ENCODE data around the gene ANKRD23.
"Not testable (repeated sequence)": the region's sequence is repeated elsewhere in the genome, so short reads cannot be mapped to it uniquely, and the experiment has no call there.

The ANKRD23 gene

DNA sequence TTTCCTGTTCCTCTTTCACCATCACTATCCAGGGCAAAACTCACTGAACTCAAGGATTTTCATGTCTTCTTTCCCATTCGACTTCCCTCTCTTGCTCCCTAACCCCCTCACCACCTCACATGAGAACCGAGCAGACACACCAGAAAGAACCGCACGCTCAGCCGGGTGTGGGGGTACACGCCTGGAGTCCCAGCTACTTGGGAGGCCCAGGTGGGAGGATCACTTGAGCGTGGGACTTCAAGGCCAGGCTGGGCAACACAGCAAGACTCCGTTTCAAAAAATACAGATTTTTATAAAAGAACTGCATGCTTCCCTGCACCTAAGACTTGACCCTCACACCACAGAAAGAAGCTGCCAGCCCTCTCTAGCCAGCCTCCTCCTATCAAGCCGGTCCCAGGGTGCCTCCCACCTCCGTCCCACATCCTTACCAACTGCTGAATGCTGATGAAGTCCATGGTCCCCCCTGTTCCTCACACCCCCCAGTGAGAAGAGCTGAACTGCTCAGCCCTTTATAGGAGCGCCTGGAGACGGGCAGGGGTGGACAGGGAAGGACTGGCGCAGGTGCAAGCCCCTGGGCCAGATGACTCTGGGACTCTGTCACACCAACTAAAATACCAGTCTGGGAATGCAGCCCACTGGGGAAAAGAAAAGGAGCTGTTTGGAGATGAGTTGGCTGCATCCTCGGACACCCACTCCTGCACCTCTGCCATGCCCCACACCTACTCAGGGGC, at the start of gene ANKRD23:
TSS of gene ANKRD23 (minus strand) at position 484 of the 731 bp plus-strand sequence. CDS start at position 455, 29 bp downstream.
- DNase-seq = no peak

DNA sequence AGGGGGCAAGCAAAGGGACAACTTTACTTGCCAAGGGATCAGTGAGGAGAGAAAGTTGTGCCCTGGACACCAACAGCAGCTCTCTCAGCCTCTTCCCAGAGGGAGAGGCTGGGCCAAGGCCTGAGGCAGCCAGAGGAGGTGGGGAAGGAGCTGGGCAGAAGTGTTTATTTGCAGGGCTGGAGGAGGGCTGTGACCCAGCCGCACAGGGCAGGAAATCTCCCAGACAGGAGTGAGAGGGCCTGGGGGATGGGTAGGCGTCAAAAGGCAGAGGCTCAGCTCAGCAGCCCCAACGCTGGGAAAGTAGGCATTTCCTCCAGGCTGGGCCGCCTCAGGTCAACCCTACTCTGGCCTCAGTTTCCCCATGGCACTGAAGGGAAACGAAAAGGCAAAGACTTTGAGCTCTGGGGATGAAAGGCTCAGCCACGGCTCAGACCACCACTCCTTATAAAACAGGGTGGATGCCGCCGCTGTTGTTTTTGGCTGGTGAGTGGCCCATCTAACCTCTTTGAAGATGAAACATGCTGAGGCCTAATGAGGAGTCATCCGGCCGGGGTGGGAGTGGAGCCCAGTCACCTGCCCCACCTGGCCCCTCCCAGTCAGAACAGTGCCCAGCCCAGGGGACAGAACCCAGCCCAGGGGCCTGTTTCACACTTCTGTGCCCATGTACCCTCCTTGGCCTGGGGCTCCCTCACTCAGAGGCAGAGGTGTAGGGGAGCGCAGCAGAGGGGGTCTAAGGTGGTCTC, 47.9 kb upstream of the ANKRD23 start:
- DNase-seq = peak in 1 of 2 donors; percentile 29

DNA sequence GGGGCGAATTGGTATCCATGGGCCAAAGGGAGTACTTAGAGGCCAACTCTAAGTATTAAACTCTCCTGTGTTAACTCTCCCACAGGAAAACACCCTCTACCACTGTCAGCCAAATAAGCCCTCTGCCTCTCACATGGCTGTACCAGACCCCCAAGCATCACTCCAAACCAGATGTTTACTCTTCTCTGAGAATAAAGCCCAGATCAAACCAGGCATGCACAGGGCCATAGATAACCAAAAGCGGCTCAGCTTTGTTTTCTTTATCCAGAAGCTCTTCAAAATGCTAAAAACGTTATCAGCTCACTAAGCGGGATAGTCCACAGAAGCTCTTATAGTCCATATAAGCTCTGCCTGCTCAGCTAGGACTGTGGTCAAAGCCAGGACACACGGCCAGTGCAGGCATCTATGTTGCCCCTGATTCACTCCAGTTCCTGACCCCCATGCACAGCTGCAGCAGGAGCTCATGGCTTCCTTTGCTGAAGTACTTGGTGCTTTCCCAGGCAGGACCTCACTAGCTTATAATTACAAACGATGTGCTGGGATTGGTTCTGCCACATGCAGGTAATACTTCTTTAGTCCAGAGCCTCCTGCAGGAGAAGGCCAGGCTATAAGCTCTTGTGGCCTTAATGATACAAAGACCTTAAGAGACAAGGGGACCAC, 47.0 kb upstream of the ANKRD23 start:
- DNase-seq = no peak

DNA sequence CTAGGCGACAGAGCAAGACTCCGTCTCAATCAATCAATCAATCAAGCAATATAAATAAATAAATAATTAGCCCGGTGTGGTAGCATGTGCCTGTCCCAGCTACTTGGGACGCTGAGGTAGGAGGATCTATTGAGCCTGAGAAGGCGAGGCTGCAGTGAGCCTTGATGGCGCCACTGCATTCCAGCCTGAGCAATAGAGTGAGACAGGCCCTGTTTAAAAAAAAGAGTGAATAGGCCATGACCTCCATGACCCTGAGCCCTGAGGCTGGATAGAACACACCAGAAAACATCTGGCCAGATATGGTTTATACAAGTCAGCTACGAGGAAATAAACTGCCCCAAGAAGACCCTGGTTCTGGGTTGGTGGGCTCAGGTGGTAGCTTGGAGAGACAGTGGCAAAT, 46.4 kb upstream of the ANKRD23 start:
- no peak for DNase-seq

DNA sequence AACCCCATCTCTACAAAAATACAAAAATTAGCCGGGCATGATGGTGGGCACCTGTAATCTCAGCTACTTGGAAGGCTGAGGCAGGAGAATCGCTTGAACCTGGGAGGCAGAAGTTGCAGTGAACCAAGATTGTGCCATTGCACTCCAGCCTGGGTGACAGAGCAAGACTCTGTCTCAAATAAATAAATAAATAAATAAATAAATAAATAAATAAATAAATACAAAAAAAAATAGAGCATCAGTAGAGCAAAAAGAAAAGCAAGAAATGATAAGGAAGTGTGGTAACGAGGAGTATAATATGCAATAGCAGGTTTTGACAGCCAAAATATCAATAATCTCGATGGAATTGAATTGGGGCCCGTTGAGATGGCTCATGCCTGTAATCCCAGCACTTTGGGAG, 45.7 kb upstream of the ANKRD23 start:
- DNase-seq = not testable (repeated sequence)

DNA sequence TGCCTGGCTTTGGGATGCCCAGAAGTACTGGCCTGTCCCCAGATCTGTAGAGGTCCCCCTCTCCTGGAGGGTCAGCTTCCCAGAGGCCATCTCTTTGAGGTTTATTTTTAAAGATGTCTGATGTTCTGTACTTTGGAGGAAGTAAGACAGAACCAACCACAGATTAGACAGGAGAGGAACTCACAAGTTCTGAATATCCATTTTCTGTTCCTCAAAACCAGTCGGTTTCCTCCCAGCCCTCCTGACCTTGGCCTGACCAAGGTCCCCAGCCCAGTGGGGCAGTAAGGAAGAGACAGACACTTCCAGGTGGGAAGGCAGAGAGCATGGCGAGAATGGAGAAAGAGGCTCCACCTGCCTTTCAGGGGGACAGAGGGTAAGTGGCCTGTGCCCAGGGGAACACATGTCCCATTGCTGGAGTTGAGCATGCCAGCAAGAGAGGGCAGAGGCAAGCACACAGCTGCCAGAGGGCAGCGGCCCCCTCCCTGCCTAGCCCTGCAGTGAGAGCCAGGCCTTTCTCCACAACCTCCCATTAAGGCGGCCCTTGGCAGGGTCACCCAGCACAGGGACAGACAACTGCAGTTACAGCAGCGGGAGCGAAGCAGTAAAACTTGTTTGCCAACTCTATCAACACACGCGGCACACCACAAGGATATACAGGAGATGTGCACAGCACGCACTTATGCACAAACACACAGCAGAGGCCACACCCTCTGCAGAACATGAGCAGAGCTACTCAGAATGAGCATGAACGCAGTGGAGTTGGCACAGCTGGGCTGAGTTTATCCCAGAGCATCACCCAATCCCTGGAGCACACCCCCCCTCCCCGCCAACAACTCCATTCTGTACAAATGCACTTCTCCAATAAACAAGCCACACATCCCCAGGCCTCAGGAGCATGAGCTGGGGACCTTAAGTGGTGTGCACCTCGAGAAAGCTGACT, 44.5 kb upstream of the ANKRD23 start:
- no peak for DNase-seq

DNA sequence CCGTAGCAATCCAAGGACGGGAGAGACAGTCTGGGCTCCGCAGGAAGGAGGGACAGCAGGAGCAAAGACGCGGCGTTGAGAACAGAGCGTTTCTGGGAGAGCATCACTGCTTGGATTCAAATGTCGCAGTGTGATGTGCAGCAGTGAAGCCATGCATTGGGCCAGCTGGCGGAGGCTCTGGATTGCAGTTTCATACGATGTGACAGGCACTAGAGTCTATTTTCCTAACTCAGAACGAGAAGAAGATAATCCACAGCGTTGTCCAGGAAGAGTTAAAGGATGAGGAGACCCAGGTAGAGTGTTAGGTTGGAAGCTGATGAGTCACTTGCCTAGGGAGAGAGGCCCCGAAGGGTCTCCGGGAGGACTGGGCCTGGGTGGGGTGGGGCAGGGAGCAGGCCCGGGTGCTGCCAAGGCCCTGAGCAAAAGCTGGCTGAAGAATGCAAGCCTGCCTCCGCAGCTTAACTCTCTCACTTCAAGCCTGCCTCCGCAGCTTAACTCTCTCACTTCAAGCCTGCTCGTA, 43.7 kb upstream of the ANKRD23 start:
- DNase-seq = no peak

DNA sequence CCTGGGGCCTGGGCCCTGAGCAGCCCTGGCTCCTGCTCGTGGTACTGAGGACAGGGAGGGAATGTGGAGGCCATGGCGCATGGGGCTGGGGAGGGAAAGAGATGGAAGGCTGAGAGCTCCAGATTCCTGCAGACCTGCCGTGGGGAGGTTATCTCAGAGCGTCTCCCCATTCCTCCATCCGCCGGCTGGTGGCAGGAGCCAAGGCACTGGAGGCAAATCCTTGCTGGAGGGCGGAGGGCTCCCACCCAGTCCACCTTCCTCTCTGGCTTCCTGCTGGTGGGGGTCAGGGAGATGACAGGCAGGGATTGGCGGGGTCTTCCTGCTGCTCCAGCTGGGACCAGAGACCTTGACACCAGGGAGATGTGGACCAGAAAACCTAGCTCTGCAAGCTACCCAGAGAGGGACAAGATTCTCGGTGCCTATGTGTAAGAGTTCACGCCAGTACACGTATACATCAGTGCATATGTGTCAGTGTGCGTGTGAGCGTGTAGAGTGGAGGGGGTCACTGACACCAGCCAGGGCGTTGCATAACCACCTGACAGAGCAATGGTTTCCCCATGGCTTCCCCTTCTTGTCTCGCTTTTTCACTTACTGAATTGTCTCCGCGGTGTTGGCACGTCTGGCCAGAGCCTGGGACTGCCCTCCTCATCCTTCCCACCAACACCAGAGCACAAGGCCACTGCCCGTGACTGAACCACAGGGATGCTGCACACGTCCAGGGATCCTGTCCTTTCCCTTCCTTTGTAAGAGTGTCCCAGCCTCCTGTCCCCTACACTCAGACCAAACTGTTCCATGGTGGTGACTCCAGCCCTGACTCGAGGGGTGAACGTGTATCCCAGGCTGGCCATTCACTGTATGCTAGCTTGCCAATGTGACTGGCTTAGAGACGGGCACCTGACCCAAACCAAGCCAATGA, 41.9 kb upstream of the ANKRD23 start:
- DNase-seq = peak in 1 of 2 donors; percentile 48

DNA sequence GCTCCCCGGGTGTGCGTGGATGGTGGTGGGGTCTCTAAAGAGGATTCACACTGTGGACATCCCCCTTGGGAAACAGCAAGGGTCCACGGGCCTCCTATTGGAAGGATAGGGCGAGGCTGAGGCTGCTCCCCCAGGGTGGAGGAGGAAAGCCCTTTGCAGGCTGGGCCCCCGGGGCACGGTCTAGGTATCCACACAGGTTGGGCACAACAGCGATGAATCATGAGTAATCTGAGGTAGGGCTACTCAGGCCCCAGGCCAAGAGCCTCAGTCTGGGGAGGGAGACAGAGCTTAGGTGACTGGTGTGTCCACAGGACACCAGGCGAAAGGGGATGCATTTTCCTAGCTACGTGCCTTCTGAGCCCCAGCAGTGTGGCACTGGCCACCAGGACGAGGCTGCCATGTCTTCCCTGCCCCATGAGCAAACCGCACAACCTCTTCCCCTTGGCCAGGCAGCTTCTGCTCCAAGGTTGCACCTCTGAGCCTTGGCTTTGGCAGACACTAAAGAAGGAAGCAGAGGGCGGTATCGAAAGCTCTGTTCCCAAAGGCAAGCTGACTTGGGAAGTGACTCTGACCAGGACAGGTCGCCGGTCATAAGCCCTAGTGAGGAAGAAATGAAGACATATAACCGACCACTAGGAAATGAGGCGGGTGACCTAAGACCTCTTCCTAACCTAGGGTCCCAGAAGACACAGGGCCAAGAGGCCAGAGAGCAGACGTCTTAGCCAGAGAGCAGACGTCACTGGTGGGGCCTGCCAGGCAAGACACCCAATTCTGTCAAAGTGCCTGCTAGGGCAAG, 40.7 kb upstream of the ANKRD23 start:
- DNase-seq = no peak

DNA sequence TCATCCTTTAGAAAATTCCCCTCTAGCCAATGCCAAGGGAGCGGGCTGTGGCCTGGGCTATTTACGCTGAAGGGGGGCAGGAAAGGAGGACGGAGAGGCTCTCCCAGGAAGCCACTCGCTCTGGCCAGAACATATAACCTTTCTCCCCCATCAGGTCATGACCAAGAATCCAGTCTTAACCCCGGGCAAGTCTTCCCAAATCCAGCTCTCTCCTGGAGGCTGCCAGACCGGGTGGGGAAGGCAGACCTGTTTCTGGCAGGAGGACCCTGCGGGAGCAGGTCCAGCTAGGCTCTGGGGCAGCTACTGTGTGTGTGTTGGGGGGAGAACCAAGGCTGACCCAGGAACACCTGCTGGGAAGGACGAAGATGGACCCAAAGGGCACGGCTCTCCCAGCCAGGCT, 39.5 kb upstream of the ANKRD23 start:
- DNase-seq = no peak

DNA sequence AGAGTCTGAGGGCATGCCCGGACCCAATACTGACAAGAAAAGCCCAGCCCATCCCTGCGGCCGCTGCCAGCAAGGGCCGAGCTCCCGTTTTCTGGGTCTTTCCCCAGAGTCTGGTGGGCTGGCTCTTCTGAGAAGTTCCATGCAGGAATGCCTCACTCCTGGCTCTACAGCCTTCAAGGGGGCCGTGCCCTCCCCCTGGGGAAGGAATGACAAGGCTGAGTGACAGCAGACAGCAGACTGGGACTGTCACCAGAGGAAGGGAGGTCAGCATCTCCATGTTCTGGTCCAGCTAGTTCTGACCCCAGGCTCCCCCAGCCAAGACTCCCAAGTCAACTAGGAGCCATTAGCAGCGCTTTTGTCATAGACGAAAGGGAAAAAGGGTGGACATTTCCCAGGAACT, 39.1 kb upstream of the ANKRD23 start:
- DNase-seq = no peak

DNA sequence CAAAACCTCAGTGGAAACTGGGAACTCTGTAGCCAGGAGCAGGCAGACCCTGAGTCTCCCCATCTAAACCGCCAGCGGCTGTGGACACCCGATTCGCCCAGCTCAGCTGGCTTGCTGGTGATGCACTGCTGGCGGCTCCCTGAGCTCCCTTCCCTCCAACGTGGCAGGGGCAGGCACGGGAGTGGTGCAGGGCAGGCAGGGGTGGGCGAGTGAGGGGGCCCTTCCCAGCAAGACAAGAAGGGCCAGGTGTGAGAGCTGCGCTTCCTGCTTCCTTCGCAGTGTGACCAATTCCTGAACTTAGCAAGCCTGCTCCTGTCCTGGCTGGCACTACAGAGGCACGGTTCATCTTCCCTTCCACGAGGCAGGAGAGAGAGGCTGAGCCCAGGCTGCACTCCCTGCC, 38.4 kb upstream of the ANKRD23 start:
- no peak for DNase-seq

DNA sequence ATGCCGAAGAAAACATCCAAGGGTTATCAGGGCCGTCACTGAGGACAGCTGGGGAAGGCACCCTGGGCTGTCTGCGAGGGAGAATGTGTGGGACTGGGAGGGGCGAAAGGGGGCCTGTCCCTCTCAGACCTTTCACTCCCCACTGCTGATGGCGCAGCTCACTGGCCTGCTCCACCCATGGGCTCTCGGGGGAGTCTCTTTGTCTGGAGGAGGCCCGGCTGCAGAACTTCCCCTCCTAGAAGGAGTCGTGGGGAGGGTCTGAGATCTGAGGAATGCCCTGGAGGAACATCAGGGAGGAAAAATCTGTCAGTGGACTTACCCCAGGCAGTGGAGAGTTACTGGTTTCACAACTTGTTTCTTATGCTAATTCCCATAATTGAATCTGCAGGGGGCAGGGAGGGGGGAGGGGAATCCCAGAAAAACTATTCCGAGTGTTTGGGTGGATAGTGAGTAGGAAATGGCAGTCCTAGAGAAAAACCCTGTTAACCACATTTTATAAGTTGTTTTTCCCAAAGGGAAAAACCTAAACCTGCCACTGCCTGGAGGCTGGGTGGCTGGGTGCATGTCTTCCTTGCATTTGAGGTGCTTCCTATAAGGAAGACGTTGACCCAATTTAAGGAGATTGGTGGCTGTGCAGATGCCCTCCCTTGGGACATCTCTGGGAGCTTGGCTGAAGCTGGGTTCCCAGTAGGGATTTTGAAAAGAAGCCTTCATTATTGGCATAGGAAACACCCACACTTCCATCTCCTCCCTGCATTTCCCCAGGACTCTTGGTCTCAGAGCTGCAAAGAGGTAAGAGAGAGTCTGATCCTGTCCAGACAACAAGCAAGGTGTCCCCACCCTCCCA, 37.8 kb upstream of the ANKRD23 start:
- DNase-seq = no peak

DNA sequence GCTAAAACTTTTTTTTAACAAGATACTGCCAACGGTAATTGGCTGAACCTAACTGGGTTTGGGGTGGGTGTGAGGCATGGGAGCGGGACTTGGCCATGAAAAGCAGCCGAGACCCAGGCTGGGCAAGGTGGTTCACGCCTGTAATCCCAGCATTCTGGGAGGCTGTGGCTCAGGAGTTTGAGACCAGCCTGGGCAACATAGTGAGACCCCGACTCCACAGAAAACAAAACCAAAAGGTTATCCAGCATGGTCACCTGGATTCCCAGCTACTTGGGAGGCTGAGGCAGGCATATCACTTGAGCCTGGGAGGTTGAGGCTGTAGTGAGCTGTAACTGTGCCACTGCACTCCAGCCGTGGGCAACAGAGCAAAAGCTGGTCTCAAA, 37.1 kb upstream of the ANKRD23 start:
- no peak for DNase-seq

DNA sequence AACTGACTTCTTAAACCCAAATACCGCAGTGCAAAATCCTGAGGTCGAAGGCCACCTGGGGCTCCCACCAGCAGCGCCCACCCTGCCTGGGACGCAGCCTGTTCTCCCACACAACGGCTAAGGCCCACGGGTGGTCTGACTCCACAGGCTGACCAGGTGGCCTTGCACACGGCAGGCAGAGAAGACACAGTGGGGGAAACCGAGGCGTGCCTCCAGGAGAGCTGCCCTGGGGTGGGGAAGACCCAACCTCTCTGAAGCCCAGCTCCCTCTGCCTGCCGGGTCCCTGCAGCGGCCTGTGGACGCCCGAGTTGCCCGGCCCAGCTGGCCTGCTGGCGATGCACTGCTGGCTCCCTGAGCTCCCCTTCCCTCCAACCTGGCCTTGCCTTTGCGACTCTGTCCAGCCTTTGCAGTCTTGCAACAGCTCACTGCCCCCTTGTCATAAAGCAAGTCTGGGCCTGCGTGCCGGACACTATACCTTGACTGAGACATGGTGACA, 35.8 kb upstream of the ANKRD23 start:
- DNase-seq = no peak

DNA sequence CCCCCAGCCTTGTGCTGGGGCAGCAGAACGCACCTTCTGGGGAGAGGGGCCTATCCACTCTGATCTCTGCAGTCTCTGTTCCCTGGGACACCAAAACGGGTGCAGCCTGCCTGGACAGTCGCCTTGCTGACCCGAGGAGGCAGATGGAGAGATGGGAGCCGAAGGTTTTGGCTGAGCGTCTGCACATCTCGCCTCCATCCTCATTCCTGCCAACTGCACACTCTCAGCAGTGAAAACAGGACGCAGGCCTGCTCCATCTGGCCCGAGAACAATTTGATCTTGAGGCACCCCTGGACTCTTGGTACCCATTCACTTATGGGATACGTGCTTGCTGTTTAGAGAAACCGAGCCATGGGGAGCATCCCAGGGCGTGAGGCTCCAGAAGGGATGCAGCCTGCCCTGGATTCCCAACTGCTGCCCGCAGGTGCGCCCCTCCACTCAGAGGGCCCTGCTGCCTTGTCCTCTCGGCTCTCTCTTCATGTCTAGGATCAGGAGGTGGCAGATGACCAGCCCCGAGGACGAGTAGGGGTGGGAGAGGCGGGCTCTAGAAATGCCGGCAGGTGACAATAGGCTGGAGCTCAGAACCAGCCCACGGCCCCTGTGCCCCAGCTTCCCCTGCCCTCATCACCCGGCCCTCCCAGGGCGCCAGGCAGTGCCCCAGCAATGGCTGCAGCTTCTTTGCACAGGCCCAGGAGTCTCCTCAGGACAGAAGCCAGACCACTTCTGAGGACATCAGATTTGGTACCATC, 35.1 kb upstream of the ANKRD23 start:
- no peak for DNase-seq

DNA sequence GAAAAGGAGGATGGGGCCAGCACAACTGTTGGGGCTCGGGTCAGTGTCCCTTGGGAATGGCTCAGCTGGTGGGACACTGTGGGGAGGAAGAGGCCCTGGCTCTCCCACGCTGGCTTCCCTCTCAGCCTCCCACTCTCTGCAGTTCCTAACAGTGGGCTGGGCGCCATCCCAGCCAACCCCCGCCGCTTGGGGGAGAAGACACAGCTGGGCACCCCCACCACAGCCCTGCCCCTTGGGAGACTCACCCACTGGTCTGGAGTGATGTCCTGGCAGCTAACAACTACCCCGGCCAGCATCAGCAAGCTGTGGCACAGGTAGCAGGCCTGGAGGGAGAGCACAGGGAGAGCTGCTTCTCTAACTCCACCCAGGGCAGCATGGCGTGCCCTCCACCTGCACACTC, 34.4 kb upstream of the ANKRD23 start:
- no peak for DNase-seq

DNA sequence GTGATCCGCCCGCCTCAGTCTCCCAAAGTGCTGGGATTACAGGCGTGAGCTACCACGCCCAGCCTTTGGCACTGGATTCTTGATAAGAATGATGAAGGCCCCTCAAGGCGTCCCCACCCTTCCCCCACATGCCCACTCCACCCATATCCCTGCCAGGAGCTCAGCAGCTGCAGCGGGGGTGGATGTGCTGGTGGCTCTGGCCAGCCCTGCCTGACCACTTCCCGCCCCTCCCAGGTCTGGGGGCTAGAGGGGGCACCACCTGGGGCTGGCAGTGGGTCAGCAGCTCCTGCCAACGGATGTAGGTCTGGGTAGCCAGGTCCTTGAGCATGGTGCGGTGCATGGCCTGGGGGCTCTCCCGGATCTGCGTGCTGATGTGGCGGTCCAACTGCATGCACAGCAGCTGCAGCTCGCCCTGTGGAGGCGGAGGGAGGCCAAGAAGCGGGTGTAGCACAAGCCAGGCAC, 33.8 kb upstream of the ANKRD23 start:
- no peak for DNase-seq

DNA sequence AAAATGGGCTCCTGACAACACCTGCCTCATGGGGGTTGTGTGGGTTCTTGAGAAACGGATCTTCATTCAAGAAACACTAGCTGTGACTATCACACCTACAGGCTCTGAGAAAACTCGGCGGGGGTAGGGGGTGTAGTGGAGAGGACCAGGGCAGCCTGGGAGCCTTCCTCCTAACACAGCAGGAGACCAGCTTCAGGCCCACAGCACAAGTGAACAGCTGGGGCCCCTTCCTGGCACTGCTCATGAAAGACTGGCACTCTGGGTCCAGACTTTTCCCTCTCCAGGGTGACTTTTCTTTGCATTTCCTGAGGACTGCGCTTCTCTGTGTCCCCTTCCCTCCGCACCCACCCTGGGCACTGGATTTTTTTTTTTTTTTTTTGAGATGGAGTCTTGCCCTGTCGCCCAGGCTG, 33.2 kb upstream of the ANKRD23 start:
- DNase-seq = no peak
